GM23248 (cell line): ENCODE measurements around the gene HIPK2.

Experiments
- EZH2 ChIP-seq: fragments of 200-600 bp; sonication (generic); IDR thresholded peaks from 2 replicates; pipeline ENCODE4 v1.6.1; 2018; ENCODE audit warnings: antibody characterized with exemption, mild to moderate bottlenecking; ENCODE audit not compliant: insufficient read depth, poor library complexity, severe bottlenecking
- EZH2phosphoT487 ChIP-seq: fragments of 200-600 bp; sonication (generic); IDR thresholded peaks from 2 replicates; pipeline ENCODE4 v1.6.1; 2018; ENCODE audit warnings: antibody characterized with exemption, moderate library complexity, mild to moderate bottlenecking, low read depth; ENCODE audit not compliant: insufficient read depth

DNA sequence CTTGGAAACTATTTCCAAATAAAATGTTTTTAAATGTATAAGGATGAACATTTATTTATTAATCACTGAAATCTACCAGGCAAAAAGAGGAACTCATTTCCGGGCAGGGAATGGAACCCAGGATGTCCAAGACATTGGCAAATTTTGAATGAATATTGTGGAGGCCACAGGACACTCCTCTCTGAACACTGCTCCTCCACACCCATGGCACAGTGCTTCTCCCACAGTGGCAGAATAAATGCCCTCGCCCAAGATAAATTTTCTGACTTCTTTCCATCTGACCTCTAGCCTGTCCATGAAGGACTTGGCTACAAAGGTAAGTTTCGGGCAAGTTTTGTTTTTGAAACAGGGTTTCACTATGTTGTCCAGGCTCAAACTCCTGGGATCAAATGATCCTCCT lies 39.0 kb downstream of the HIPK2 start:
- TF ChIP-seq EZH2phosphoT487 (no peak), EZH2 (no peak)
